ENCODE measurements around the gene SPATA3. TPM values are rescaled to one million over a fixed set of nuclear protein-coding genes. Genes with fewer than 3 reads are reported as not detected.

SPATA3 gene
- total RNA-seq, 1 experiment from 2014 or later = not detected

DNA sequence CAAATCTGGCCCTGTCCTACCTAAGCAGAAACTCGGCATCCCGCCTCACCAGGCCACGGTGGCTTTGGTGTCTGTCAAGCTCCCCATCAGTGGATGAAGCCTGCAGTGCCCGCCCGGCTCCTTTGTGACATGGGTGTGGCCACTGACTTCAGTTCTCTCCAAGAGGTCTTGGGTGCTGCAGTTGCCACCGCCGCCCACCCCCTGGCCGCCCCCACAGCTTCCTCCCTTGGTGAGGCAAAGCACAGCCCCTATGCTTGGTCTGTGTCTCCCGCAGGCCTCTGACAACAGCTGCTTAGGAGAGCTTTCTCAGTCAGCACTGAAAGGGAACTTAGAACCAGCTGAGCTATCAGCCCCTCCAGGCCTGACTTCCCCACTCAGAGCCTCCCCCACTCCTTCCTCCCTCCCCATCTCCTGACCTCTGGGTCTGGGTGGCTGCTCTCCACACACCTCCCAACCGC lies 48.0 kb upstream of the SPATA3 start:
- POLR2A ChIA-PET = no interaction called here
- Histone ChIP-seq H3K27me3 (replicated peaks; ENCODE audit: control insufficient read depth, insufficient read depth, low read length) (no peaks in the 10 kb centered on the region), H3K9me3 (no peaks in the 10 kb centered on the region), H3K4me3 (ENCODE audit: low read depth, low read length) (no peak overlapping the region), H3K36me3 (ENCODE audit: control insufficient read depth, insufficient read depth, low read length) (no peaks in the 10 kb centered on the region), H3K4me1 (no peaks in the 10 kb centered on the region)
- no peaks in the 10 kb centered on the region for H3K4me1 Mint-ChIP-seq (ENCODE audit: low read depth, unreplicated experiment)
- TF ChIP-seq CTCF (IDR thresholded peaks at IDR 0.05; ENCODE audit: insufficient read depth in 1 of 2, low read depth in 1 of 2, low read length in 1 of 2, severe bottlenecking in 1 of 2, unreplicated experiment in 1 of 2) = no peak
- no peaks in the 10 kb centered on the region for H3K9me3 Mint-ChIP-seq (ENCODE audit: unreplicated experiment)
- H3K27ac Mint-ChIP-seq (ENCODE audit: unreplicated experiment) = no peak overlapping the region
- no peak for DNase-seq
- no peaks in the 10 kb centered on the region for H3K36me3 Mint-ChIP-seq (ENCODE audit: insufficient read depth, unreplicated experiment)
- intact Hi-C loops (cut with micrococcal nuclease; ENCODE audit: unreplicated experiment) = no loop called here
- BruUV-seq (replicated peaks) = no TSS peak
- no peaks in the 10 kb centered on the region for H3K27me3 Mint-ChIP-seq (ENCODE audit: insufficient read depth, unreplicated experiment)
- CTCF ChIA-PET = interaction anchor here (0.6 kb wide), 1 partner anchor 36 kb away, joined by 3 read pairs; no protein-coding TSS in a partner anchor
- no peak overlapping the region for H3K4me3 Mint-ChIP-seq (ENCODE audit: unreplicated experiment)

DNA sequence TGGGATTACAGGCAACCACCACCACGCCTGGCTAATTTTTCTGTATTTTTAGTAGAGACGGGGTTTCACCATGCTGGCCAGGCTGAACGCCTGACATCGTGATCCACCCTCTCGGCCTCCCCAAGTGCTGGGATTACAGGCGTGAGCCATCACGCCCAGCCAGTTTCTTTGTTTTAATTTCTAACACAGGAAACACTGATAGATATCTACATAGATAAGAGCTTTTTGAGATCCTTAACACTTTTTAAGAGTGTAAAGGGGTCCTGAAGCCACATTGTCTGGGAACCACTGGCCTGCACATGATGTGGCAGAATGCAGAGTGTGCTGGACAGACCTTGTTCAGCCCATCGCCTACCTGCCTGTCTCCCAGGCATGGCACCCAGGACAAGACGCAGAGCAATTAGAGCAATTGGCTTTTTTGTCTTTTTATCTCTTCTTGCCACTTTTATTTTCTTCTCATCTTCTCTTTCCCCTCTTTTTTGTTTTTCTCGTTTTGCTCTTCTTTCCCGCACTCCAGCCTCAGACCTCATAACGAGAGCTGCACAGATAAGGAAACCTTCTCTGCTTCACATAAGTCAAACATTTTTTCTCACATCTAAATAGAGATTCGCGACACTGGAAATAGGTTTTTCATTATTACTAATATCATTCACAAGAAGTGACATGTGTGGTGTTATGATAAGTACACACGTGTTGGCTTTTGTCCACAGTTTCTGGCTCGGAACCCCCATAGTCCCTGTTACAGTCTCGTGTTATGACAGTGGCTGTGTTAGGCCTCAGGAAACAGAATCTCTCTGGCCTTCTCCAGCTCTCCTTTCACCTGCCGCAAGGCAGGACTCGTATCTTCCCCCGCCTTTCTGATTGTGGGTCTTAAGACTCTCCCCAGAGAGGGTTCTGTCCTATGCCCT lies 45.7 kb upstream of the SPATA3 start:
- Histone ChIP-seq H3K9me3 (no peaks in the 10 kb centered on the region), H3K36me3 (ENCODE audit: control insufficient read depth, insufficient read depth, low read length) (no peaks in the 10 kb centered on the region), H3K4me1 (no peaks in the 10 kb centered on the region), H3K27me3 (replicated peaks; ENCODE audit: control insufficient read depth, insufficient read depth, low read length) (no peaks in the 10 kb centered on the region), H3K4me3 (ENCODE audit: low read depth, low read length) (no peak overlapping the region)
- Mint-ChIP-seq H3K36me3 (ENCODE audit: insufficient read depth, unreplicated experiment) (no peaks in the 10 kb centered on the region), H3K27me3 (ENCODE audit: insufficient read depth, unreplicated experiment) (no peaks in the 10 kb centered on the region), H3K4me3 (ENCODE audit: unreplicated experiment) (no peak overlapping the region), H3K4me1 (ENCODE audit: low read depth, unreplicated experiment) (no peaks in the 10 kb centered on the region), H3K9me3 (ENCODE audit: unreplicated experiment) (no peaks in the 10 kb centered on the region), H3K27ac (ENCODE audit: unreplicated experiment) (no peak overlapping the region)
- no peak for DNase-seq
- intact Hi-C loops (cut with micrococcal nuclease; ENCODE audit: unreplicated experiment) = no loop called here
- TF ChIP-seq CTCF (IDR thresholded peaks at IDR 0.05; ENCODE audit: insufficient read depth in 1 of 2, low read depth in 1 of 2, low read length in 1 of 2, severe bottlenecking in 1 of 2, unreplicated experiment in 1 of 2) = no peak
- no TSS peak for BruUV-seq (replicated peaks)
- POLR2A ChIA-PET = no interaction called here
- CTCF ChIA-PET = no interaction called here

DNA sequence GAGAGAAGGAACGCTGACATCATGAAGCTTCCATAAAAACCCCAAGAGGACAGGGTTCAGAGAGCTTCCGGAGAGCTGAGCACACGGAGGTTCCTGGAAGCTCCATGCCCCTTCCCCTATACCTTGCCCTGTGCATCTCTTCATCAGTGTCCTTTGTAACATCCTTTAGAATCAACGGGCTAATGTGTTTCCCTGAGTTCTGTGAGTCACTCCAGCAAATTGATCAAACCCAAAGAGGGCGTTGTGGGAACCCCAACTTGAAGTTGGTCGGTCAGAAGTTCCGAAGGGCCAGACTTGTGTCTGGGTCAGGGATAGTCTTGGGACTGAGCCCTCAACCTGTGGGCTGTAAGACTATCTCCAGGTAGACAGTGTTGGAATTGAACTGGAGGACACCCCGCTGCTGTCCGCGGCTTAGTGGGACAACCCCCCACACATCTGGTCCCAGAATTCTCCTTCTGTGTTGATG lies 45.0 kb upstream of the SPATA3 start:
- POLR2A ChIA-PET = no interaction called here
- Mint-ChIP-seq H3K4me1 (ENCODE audit: low read depth, unreplicated experiment) (no peaks in the 10 kb centered on the region), H3K36me3 (ENCODE audit: insufficient read depth, unreplicated experiment) (no peaks in the 10 kb centered on the region), H3K4me3 (ENCODE audit: unreplicated experiment) (no peak overlapping the region), H3K27me3 (ENCODE audit: insufficient read depth, unreplicated experiment) (no peaks in the 10 kb centered on the region), H3K9me3 (ENCODE audit: unreplicated experiment) (no peaks in the 10 kb centered on the region), H3K27ac (ENCODE audit: unreplicated experiment) (no peak overlapping the region)
- no peak overlapping the region for H3K4me3 ChIP-seq (ENCODE audit: low read depth, low read length)
- TF ChIP-seq CTCF (IDR thresholded peaks at IDR 0.05; ENCODE audit: insufficient read depth in 1 of 2, low read depth in 1 of 2, low read length in 1 of 2, severe bottlenecking in 1 of 2, unreplicated experiment in 1 of 2) = no peak
- BruUV-seq (replicated peaks) = no TSS peak
- no peaks in the 10 kb centered on the region for H3K36me3 ChIP-seq (ENCODE audit: control insufficient read depth, insufficient read depth, low read length)
- H3K9me3 ChIP-seq = no peaks in the 10 kb centered on the region
- no peaks in the 10 kb centered on the region for H3K4me1 ChIP-seq
- no peaks in the 10 kb centered on the region for H3K27me3 ChIP-seq (replicated peaks; ENCODE audit: control insufficient read depth, insufficient read depth, low read length)
- CTCF ChIA-PET = no interaction called here
- no peak for DNase-seq
- intact Hi-C loops (cut with micrococcal nuclease; ENCODE audit: unreplicated experiment) = no loop called here

All from Caco-2 (cell line).